Thymus (tissue), 11 donors: ENCODE measurements around the gene ATG2A. TPM values are rescaled to one million over a fixed set of nuclear protein-coding genes. Genes with fewer than 3 reads are reported as not detected.

Experiments used
- DNase-seq, 9 donors: peaks; one replicate each; pipeline ENCODE4 v3.0.0-alpha.2; 2013; ENCODE audit warnings: low spot score in 9 of 9, low read depth in 6 of 9, missing footprints in 1 of 9
- H3K27ac ChIP-seq, 2 donors: one replicate each; pipeline ENCODE4 v1.5.1; 2013; ENCODE audit warnings: control low read depth in 1 of 2, low read depth in 1 of 2, low read length in 1 of 2, mild to moderate bottlenecking in 1 of 2, moderate library complexity in 1 of 2
- H3K27me3 ChIP-seq, 2 donors: one replicate each; pipeline ENCODE4 v1.5.1; 2013; ENCODE audit warnings: low read length in 1 of 2; ENCODE audit not compliant: control insufficient read depth in 2 of 2, insufficient read depth in 1 of 2
- H3K36me3 ChIP-seq, 2 donors: one replicate each; pipeline ENCODE4 v1.5.1; 2013; ENCODE audit warnings: low read length in 1 of 2, mild to moderate bottlenecking in 1 of 2, moderate library complexity in 1 of 2; ENCODE audit not compliant: control insufficient read depth in 2 of 2, insufficient read depth in 2 of 2
- H3K4me1 ChIP-seq, 2 donors: one replicate each; pipeline ENCODE4 v1.5.1; 2013; ENCODE audit warnings: low read length in 2 of 2; ENCODE audit not compliant: control insufficient read depth in 2 of 2, insufficient read depth in 2 of 2
- H3K4me3 ChIP-seq, 2 donors: one replicate each; pipeline ENCODE4 v1.5.1; 2013; ENCODE audit warnings: low read length in 2 of 2, control low read depth in 1 of 2, mild to moderate bottlenecking in 1 of 2
- H3K9me3 ChIP-seq, 2 donors: one replicate each; pipeline ENCODE4 v1.5.1; 2013; ENCODE audit warnings: low read length in 1 of 2, mild to moderate bottlenecking in 1 of 2; ENCODE audit not compliant: control insufficient read depth in 2 of 2, insufficient read depth in 1 of 2
- WGBS: extraction: QIAGEN DNeasy Blood & Tissue Kit; methylation state at CpG from one replicate; pipeline ENCODE4 v1.1.7; 2013; 5-methylcytosine and 5-hydroxymethylcytosine counted together
- polyA plus RNA-seq: library from polyadenylated mRNA; stranded (reverse); fragments of 200-250 nt; gene quantifications from one replicate; pipeline ENCODE4 v1.2.3, GENCODE V29; 2013
- total RNA-seq: library from RNA; stranded (reverse); fragments of 120-200 nt; gene quantifications from one replicate; pipeline ENCODE4 v1.2.4, GENCODE V29; 2013
- donor health status: healthy.

Gene ATG2A
- total and polyA plus RNA-seq, 2 donors: 6.3 to 35.2 TPM

GRCh38 chr11:64870893-64871466 is 46.0 kb downstream of the ATG2A start:
- Histone ChIP-seq H3K27me3 (no peaks in the 10 kb centered on the region), H3K4me3 (no peak overlapping the region), H3K9me3 (no peaks in the 10 kb centered on the region), H3K36me3 (peaks cover 47 to 61% of the 10 kb centered on the region in 2 donors), H3K27ac (peak overlapping the region in 1 of 2 donors; percentile 84), H3K4me1 (peaks cover 43 to 74% of the 10 kb centered on the region in 2 donors)
- WGBS: 84% methylated on average over 20 of the region's 20 CpGs
- DNase-seq: no peak

- H3K36me3 ChIP-seq: peaks cover 48 to 55% of the 10 kb centered on the region in 2 donors
- no peaks in the 10 kb centered on the region for H3K9me3 ChIP-seq
- H3K4me1 ChIP-seq: peaks cover 42 to 70% of the 10 kb centered on the region in 2 donors
- no peak overlapping the region for H3K4me3 ChIP-seq
- WGBS: 80% methylated on average over 19 of the region's 19 CpGs
- no peak for DNase-seq
- H3K27me3 ChIP-seq: no peaks in the 10 kb centered on the region
- H3K27ac ChIP-seq: peak overlapping the region; percentile 67 to 84
Measured at GRCh38 chr11:64870176-64870892, 46.7 kb downstream of the ATG2A start.

DNA sequence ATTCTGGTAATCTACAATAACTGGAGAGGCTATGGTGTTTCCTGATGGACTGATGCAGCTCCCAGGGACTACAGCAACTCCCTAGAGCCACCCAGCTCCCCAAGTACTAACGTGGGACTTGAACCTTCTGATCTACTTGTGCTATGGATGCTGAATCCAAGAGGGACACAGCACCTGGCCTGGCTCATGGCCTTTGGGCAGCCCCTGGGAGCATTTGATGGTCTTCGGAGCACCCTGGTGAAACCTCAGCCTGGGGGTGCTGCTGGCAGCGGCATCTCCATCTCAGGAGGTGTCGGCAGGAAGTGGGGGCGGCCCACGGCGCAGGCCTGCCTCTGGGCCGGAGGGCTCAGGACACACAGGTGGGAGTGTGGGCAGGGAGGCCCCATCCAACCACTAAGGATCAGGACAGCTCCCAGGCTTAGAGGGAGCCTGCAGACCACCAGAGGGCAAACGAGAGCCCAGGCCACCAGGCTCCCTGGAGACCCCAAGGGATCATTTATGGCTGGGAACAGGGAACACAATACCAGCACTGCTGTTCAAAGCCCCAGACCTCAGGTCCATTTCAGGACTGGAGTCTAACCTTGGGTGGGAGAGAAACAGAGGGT is 47.3 kb downstream of the ATG2A start:
- H3K4me3 ChIP-seq: no peak overlapping the region
- 47% methylated on average over 9 of the region's 9 CpGs for WGBS
- no peaks in the 10 kb centered on the region for H3K27me3 ChIP-seq
- DNase-seq: no peak
- H3K4me1 ChIP-seq: peaks cover 49 to 70% of the 10 kb centered on the region in 2 donors
- no peaks in the 10 kb centered on the region for H3K9me3 ChIP-seq
- H3K36me3 ChIP-seq: peaks cover 44 to 50% of the 10 kb centered on the region in 2 donors
- H3K27ac ChIP-seq: peak overlapping the region; percentile 67 to 84

DNA sequence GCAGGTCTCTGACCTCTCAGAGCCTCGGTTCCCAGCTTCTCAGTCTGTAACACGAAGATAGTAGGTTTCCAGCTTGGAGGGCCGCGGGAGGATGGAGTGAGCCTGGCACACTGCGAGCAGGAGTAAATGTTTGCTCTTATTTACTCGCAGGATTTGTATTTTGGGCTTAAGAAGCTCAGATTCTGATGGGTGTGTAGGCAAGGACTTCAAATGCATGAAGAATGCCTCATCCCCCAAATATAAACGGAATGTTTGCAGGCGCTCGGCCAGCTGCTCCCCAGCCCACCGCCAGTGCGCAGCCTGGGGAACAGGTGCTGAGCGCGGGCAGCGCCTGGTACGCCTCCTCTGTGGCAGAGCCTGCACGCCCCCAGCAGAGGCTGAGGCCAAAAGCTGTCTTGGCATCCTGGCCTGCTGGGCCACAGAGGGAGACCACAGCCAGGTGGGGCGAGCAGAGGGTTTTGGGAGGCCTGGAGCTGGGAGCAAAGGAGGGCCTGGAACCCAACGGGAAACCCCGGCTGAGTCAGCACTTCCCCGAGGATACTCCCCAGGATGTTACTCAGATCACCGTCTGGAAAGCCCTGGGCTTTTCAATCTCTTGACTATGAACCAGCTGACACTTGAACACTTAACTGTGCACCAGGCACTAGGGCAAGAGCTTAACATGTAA is 48.0 kb downstream of the ATG2A start:
- WGBS: 31% methylated on average over 21 of the region's 21 CpGs
- DNase-seq: peak in 1 of 9 donors; percentile 78
- Histone ChIP-seq H3K27me3 (no peaks in the 10 kb centered on the region), H3K4me1 (peaks cover 52 to 73% of the 10 kb centered on the region in 2 donors), H3K9me3 (no peaks in the 10 kb centered on the region), H3K27ac (peak overlapping the region; percentile 67 to 84), H3K4me3 (no peak overlapping the region), H3K36me3 (peaks cover 38 to 45% of the 10 kb centered on the region in 2 donors)

DNA sequence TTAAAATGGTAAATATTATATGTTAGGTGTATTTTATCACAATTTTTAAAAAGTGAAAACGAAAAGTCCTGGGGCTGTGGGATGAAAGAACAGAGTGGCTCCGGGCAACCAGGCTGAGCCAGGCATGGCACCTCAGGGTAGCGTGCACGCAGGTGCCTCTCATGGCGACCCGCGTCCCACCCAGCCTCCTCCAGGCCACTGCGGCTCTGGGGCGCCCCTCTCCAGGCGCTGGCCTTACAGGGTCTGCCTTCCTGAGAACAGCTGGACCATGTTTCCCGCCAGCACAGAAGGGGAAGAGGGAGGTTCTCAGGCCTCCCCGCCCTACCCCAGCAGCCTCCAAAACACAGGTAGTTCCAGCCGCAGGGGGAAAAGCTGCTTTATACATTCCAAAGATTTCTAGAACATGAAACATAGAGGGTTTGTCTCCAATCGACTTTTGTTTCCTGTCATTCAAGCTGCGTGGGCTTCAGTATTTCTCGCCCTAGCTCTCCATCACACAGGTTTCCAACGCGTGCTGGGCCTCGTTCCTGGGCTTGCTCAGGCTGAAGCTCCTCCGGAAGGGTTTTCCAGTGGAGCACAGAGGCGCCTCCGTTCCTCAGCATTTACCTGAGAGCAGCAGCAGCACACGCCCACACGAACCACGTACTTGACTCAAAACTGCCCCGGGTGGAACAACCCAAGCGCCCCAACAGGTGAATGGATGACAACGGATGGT is 49.1 kb downstream of the ATG2A start:
- no peak for DNase-seq
- no peak overlapping the region for H3K4me3 ChIP-seq
- 89% methylated on average over 28 of the region's 28 CpGs for WGBS

GRCh38 chr11:64866173-64866491 is 50.9 kb downstream of the ATG2A start:
- 99% methylated on average over 4 of the region's 4 CpGs for WGBS
- H3K9me3 ChIP-seq: no peaks in the 10 kb centered on the region
- no peak for DNase-seq
- H3K27ac ChIP-seq: no peak overlapping the region
- H3K27me3 ChIP-seq: no peaks in the 10 kb centered on the region
- peaks cover 72 to 82% of the 10 kb centered on the region in 2 donors for H3K4me1 ChIP-seq
- H3K4me3 ChIP-seq: no peak overlapping the region
- peaks cover 17 to 22% of the 10 kb centered on the region in 2 donors for H3K36me3 ChIP-seq

More for the DNA sequence above, 49.1 kb downstream of the ATG2A start:
- Histone ChIP-seq H3K27ac (peak overlapping the region; percentile 4 to 67), H3K36me3 (peaks cover 33 to 39% of the 10 kb centered on the region in 2 donors), H3K27me3 (no peaks in the 10 kb centered on the region), H3K9me3 (no peaks in the 10 kb centered on the region), H3K4me1 (peaks cover 62 to 79% of the 10 kb centered on the region in 2 donors)

- Histone ChIP-seq H3K9me3 (no peaks in the 10 kb centered on the region), H3K36me3 (peaks cover 11 to 16% of the 10 kb centered on the region in 2 donors), H3K27me3 (no peaks in the 10 kb centered on the region), H3K4me1 (peaks cover 68 to 82% of the 10 kb centered on the region in 2 donors), H3K4me3 (no peak overlapping the region), H3K27ac (peak overlapping the region; percentile 79 to 86)
- 96% methylated on average over 15 of the region's 15 CpGs for WGBS
- DNase-seq: no peak
Measured at GRCh38 chr11:64865286-64866172, 51.5 kb downstream of the ATG2A start.
